ENCODE data around the gene PCID2. TPM values are rescaled to one million over a fixed set of nuclear protein-coding genes. Genes with fewer than 3 reads are reported as not detected.

Gene PCID2
- total RNA-seq, 4 donors from 2014 or later: 38.4 to 61.7 (median 46.0) TPM

- TF ChIP-seq, protein P1, sequence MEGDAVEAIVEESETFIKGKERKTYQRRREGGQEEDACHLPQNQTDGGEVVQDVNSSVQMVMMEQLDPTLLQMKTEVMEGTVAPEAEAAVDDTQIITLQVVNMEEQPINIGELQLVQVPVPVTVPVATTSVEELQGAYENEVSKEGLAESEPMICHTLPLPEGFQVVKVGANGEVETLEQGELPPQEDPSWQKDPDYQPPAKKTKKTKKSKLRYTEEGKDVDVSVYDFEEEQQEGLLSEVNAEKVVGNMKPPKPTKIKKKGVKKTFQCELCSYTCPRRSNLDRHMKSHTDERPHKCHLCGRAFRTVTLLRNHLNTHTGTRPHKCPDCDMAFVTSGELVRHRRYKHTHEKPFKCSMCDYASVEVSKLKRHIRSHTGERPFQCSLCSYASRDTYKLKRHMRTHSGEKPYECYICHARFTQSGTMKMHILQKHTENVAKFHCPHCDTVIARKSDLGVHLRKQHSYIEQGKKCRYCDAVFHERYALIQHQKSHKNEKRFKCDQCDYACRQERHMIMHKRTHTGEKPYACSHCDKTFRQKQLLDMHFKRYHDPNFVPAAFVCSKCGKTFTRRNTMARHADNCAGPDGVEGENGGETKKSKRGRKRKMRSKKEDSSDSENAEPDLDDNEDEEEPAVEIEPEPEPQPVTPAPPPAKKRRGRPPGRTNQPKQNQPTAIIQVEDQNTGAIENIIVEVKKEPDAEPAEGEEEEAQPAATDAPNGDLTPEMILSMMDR (IDR thresholded peaks at IDR 0.05; ENCODE audit: low read depth): no peak
These were observed 69.5 kb downstream of the PCID2 start for GRCh38 chr13:113138792-113139551.

- TF ChIP-seq, protein P1 (IDR thresholded peaks at IDR 0.05; ENCODE audit: low read depth): no peak
These were observed 70.7 kb downstream of the PCID2 start for GRCh38 chr13:113137691-113138298.

DNA sequence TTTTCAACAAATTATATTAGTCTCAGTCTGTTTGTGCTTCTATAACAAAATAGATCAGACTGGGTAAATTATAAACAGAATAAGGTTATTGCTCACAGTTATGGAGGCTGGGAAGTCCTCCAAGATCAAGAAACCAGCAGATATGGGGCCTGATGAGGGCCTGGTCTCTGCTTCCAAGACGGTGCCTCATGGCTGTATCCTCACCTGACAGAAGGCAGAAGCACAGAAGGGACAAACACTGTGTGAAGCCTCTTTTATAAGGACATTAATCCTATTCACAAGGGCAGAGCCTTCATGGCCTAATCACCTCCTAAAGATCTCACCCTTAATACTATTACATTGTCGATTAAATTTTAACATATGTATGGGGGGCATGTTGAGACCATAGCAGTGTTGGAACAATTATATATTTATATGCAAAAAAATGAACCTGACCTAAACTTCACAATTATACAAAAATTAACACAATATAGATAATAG lies 73.1 kb downstream of the PCID2 start:
- TF ChIP-seq, protein P1 (IDR thresholded peaks at IDR 0.05; ENCODE audit: low read depth): no peak

DNA sequence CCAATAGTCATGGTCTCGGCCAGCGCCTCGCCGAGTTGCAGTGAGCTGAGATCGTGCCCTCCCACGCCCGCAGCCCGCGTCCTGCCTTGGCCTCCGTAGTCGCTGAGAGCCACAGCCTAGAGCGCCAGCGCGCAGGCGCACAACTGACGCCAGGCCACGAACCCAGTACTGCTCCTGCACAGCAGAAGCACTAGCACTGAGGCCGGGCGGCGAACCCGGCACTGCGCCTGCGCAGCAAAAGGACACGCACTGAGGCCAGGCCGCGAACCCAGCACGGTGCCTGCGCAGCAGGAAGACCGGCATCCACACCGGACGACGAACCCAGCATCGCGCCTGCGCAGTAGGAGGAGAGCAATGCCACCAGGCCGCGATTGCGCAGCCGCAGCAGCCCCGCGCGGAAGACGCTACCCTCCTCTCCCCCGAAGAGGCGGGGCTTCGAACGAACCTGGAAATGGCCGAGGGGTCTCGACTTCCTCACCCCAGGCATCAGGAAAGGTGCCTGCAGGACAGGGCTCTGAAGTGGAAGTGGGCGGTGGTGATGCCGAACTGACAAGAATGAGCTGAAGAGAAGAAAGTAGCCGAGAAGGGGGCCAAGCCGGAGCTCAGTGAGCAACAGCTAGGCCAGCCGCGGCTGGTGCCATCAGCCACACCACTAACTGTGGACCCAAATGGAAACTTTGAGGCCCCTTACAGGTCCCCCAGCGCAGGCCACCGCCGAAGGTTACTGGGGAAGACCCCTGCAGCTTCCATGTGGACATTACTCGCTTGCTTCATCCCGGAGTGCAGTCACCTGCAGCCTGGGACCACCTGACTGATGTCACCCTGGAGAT lies 78.3 kb downstream of the PCID2 start:
- TF ChIP-seq, protein P1 (IDR thresholded peaks at IDR 0.05; ENCODE audit: low read depth): no peak

DNA sequence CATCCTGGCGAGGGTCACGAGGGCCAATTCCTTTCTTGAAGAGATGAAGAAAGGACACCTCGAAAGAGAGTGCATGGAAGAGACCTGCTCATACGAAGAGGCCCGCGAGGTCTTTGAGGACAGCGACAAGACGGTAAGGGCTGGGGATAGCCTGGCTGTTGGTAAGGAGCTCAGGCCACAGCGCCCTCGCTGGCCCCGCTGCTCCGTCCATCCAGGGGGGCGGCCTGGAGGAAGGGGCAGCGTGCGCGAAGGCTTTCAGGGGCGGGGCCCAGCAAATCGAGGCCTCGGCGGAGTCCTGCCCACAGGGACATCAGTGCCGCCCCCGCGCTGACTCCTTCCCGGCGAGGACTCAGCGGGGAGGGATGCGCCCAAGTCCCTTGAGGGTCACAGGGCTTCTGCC lies 79.0 kb downstream of the PCID2 start:
- TF ChIP-seq, protein P1 (IDR thresholded peaks at IDR 0.05; ENCODE audit: low read depth): no peak

Small RNAs within 50 kb of the gene (small RNA-seq; reads per million reads assigned to genes)
- gene AL137002.1: not detected

Other genes with a start within 250 kb of the PCID2 start
- 100 to 1,000 TPM in 1 of 4 donors, 10 to 100 TPM in 3; 18.4 to 173 (median 57.6) TPM for gene MCF2L, start 239.5 kb downstream of the PCID2 start, total RNA-seq
- under 1 TPM in 1 of 4 donors, not detected in 3; 0.17 TPM for gene F7, start 102.9 kb downstream of the PCID2 start, total RNA-seq
- 10 to 100 TPM in 3 of 4 donors, 1 to 10 TPM in 1; 7.3 to 33.0 (median 20.7) TPM for gene F10, start 85.9 kb downstream of the PCID2 start, total RNA-seq
- gene PROZ, start 50.0 kb downstream of the PCID2 start, total RNA-seq: not detected
- 100 to 1,000 TPM; 106 to 143 (median 122) TPM for gene CUL4A, start 944 bp upstream of the PCID2 start, total RNA-seq
- gene LAMP1, start 88.6 kb upstream of the PCID2 start, total RNA-seq: 100 to 1,000 TPM; 106 to 178 (median 125) TPM
- gene GRTP1, start 155.5 kb upstream of the PCID2 start, total RNA-seq: 1 to 10 TPM; 2.2 to 5.8 (median 4.1) TPM
- 1 to 10 TPM; 2.2 to 5.3 (median 2.9) TPM for gene ADPRHL1, start 244.8 kb upstream of the PCID2 start, total RNA-seq

Measured in subcutaneous adipose tissue (tissue), 4 donors.